ENCODE measurements around the gene NUTM2F. TPM values are rescaled to one million over a fixed set of nuclear protein-coding genes. Genes with fewer than 3 reads are reported as not detected.
"Not testable (repeated sequence)": the region's sequence is repeated elsewhere in the genome, so short reads cannot be mapped to it uniquely, and the experiment has no call there.

Gene NUTM2F
- total RNA-seq, 1 experiment from 2014 or later, result not detected

GRCh38 chr9:94370266-94370665, 41.8 kb upstream of the NUTM2F start:
- H3K18ac ChIP-seq (ENCODE audit: insufficient read length, low read depth, low read length); H3K27me3 ChIP-seq (ENCODE audit: insufficient read depth, low read length); H3K9ac ChIP-seq (ENCODE audit: extremely low read depth, insufficient read length, low read length); H3K56ac ChIP-seq (ENCODE audit: insufficient read length, low read depth, low read length); H3K4me3 Mint-ChIP-seq; H3K4me2 ChIP-seq (ENCODE audit: insufficient read depth, insufficient read length, low read length); H2BK5ac ChIP-seq (ENCODE audit: insufficient read length, low read length); H3K79me1 ChIP-seq (ENCODE audit: insufficient read depth, low read depth, low read length, poor library complexity, severe bottlenecking); H2BK20ac ChIP-seq (ENCODE audit: low read depth, low read length, poor library complexity, severe bottlenecking); H2BK120ac ChIP-seq (ENCODE audit: low read depth, low read length, poor library complexity, severe bottlenecking); H3K4ac ChIP-seq (ENCODE audit: low read depth, low read length); H3K4me1 ChIP-seq (ENCODE audit: insufficient read depth, low read length); H4K91ac ChIP-seq (ENCODE audit: insufficient read length, low read depth, low read length); H4K20me1 ChIP-seq (ENCODE audit: control insufficient read depth, insufficient read depth, insufficient read length); H3K27ac ChIP-seq (ENCODE audit: insufficient read length, low read depth, low read length); H4K5ac ChIP-seq (ENCODE audit: insufficient read length, low read depth, low read length); H3K23me2 ChIP-seq (ENCODE audit: insufficient read length, low read depth, low read length, poor library complexity, severe bottlenecking); H3T11ph ChIP-seq (ENCODE audit: low read length); H2BK15ac ChIP-seq (ENCODE audit: low read depth, low read length); H3K9me3 Mint-ChIP-seq; H2AFZ ChIP-seq (ENCODE audit: low read length); DNase-seq; H2BK12ac ChIP-seq (ENCODE audit: insufficient read length, low read depth, low read length); H3K23ac ChIP-seq (ENCODE audit: insufficient read length, low read depth, low read length); H4K8ac ChIP-seq (replicated peaks; ENCODE audit: insufficient read length, low read depth, low read length); H3K4me1 Mint-ChIP-seq; H3K9me3 ChIP-seq (ENCODE audit: control insufficient read depth, low read depth, low read length); H3K14ac ChIP-seq (ENCODE audit: insufficient read depth, low read length); H3K79me2 ChIP-seq (ENCODE audit: insufficient read depth, low read length); H2AK5ac ChIP-seq (ENCODE audit: insufficient read length, low read length); H3K27ac Mint-ChIP-seq; H3K36me3 Mint-ChIP-seq (ENCODE audit: insufficient read depth in 1 of 3, low read depth in 3 of 3): not testable (repeated sequence)
- H3K27me3 Mint-ChIP-seq (ENCODE audit: low read depth), result peaks cover 27% of the 10 kb centered on the region
- WGBS (ENCODE audit: extremely low coverage, insufficient read length, low lambda C conversion rate), result no CpG with 5 or more reads among the region's 3 CpGs

- not testable (repeated sequence) for H3K27ac Mint-ChIP-seq; H3K79me2 ChIP-seq (ENCODE audit: insufficient read depth, low read length); H3K4me2 ChIP-seq (ENCODE audit: insufficient read depth, insufficient read length, low read length); H4K5ac ChIP-seq (ENCODE audit: insufficient read length, low read depth, low read length); H3K36me3 Mint-ChIP-seq (ENCODE audit: insufficient read depth in 1 of 3, low read depth in 3 of 3); H4K91ac ChIP-seq (ENCODE audit: insufficient read length, low read depth, low read length); H3K27ac ChIP-seq (ENCODE audit: insufficient read length, low read depth, low read length); H2AK5ac ChIP-seq (ENCODE audit: insufficient read length, low read length); H3K9ac ChIP-seq (ENCODE audit: extremely low read depth, insufficient read length, low read length); H3K23me2 ChIP-seq (ENCODE audit: insufficient read length, low read depth, low read length, poor library complexity, severe bottlenecking); H3K56ac ChIP-seq (ENCODE audit: insufficient read length, low read depth, low read length); H3K18ac ChIP-seq (ENCODE audit: insufficient read length, low read depth, low read length); H2BK12ac ChIP-seq (ENCODE audit: insufficient read length, low read depth, low read length); H3K9me3 ChIP-seq (ENCODE audit: control insufficient read depth, low read depth, low read length); H3T11ph ChIP-seq (ENCODE audit: low read length); H2BK20ac ChIP-seq (ENCODE audit: low read depth, low read length, poor library complexity, severe bottlenecking); H3K79me1 ChIP-seq (ENCODE audit: insufficient read depth, low read depth, low read length, poor library complexity, severe bottlenecking); H4K8ac ChIP-seq (replicated peaks; ENCODE audit: insufficient read length, low read depth, low read length); H3K9me3 Mint-ChIP-seq; H2AFZ ChIP-seq (ENCODE audit: low read length); H3K14ac ChIP-seq (ENCODE audit: insufficient read depth, low read length); H3K27me3 Mint-ChIP-seq (ENCODE audit: low read depth); H3K4me3 Mint-ChIP-seq; H3K23ac ChIP-seq (ENCODE audit: insufficient read length, low read depth, low read length); DNase-seq; H3K4me1 ChIP-seq (ENCODE audit: insufficient read depth, low read length); H2BK120ac ChIP-seq (ENCODE audit: low read depth, low read length, poor library complexity, severe bottlenecking); H3K4ac ChIP-seq (ENCODE audit: low read depth, low read length); H3K27me3 ChIP-seq (ENCODE audit: insufficient read depth, low read length); H4K20me1 ChIP-seq (ENCODE audit: control insufficient read depth, insufficient read depth, insufficient read length); H3K4me1 Mint-ChIP-seq; H2BK15ac ChIP-seq (ENCODE audit: low read depth, low read length); H2BK5ac ChIP-seq (ENCODE audit: insufficient read length, low read length)
- whole genome bisulfite sequencing (ENCODE audit: extremely low coverage, insufficient read length, low lambda C conversion rate), result no CpG with 5 or more reads among the region's 2 CpGs
Observed at GRCh38 chr9:94364093-94364614, 35.7 kb upstream of the NUTM2F start.
